ENCODE results near the gene SSX5. TPM values are rescaled to one million over a fixed set of nuclear protein-coding genes. Genes with fewer than 3 reads are reported as not detected.
"Not testable (repeated sequence)": the region's sequence is repeated elsewhere in the genome, so short reads cannot be mapped to it uniquely, and the experiment has no call there.

Gene SSX5
- not detected in 2 replicates for total RNA-seq

GRCh38 chrX:48196745-48197201 is at the start of gene SSX5:
Gene SSX5 (minus strand): TSS chrX:48196795. CDS start chrX:48195358, 1,437 bp downstream.
- H3K36me3 Mint-ChIP-seq (ENCODE audit: low read depth), result no peaks in the 10 kb centered on the region
- H3K9me3 Mint-ChIP-seq, result no peaks in the 10 kb centered on the region
- no peak within 1 kb of the TSS for H3K27ac Mint-ChIP-seq
- no peak within 1 kb of the TSS for H3K4me3 Mint-ChIP-seq (ENCODE audit: low read depth)
- no peak for DNase-seq (ENCODE audit: low spot score)
- no peaks in the 10 kb centered on the region for H3K27me3 Mint-ChIP-seq (ENCODE audit: low read depth)
- H3K4me1 Mint-ChIP-seq (ENCODE audit: low read depth), result no peaks in the 10 kb centered on the region
- intact Hi-C loops (cut with micrococcal nuclease), result no loop called here

DNA sequence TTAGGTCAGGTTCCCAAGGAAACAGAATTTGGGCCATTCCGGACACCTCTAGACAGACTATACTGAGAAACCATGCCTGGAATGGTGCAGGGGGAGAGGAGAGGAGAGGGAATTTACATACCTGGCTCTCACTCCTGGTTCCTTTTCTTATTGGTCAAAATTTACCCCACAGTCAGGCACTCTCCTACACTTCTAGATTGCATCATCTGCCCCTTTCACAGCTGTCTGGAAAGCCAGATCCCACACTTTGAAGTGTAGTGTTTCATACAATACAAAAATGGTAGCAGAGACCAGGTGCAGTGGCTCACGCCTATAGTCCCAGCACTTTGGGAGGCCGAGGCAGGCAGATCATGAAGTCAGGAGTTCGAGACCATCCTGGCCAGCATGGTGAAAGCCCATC is 27.6 kb upstream of the SSX5 start:
- H3K27me3 Mint-ChIP-seq (ENCODE audit: low read depth); H3K4me1 Mint-ChIP-seq (ENCODE audit: low read depth); H3K4me3 Mint-ChIP-seq (ENCODE audit: low read depth); H3K27ac Mint-ChIP-seq; H3K9me3 Mint-ChIP-seq; H3K36me3 Mint-ChIP-seq (ENCODE audit: low read depth); intact Hi-C loops (cut with micrococcal nuclease); DNase-seq (ENCODE audit: low spot score): not testable (repeated sequence)

DNA sequence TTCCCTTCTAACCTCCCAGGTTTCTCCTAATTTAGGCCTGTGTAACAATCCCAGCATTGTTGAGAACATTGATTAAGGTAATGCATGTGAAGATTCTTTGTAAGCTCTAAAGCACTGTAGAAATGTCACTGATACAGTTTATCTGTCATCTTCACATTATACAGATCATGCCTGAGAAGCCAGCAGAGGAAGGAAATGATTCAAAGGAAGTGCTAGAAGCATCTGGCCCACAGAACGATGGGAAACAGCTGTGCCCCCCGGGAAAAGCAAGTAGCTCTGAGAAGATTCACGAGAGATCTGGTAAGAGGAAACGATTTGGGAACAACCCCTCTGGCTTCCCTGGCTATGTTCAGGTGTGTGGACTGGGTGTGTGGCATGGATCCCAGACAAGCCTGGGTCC is 17.7 kb upstream of the SSX5 start:
- H3K4me1 Mint-ChIP-seq (ENCODE audit: low read depth); H3K9me3 Mint-ChIP-seq; H3K27ac Mint-ChIP-seq; H3K36me3 Mint-ChIP-seq (ENCODE audit: low read depth); H3K4me3 Mint-ChIP-seq (ENCODE audit: low read depth); DNase-seq (ENCODE audit: low spot score); H3K27me3 Mint-ChIP-seq (ENCODE audit: low read depth); intact Hi-C loops (cut with micrococcal nuclease): not testable (repeated sequence)

GRCh38 chrX:48190024-48190423 is 6.6 kb downstream of the SSX5 start:
- H3K36me3 Mint-ChIP-seq (ENCODE audit: low read depth); H3K27me3 Mint-ChIP-seq (ENCODE audit: low read depth); H3K4me3 Mint-ChIP-seq (ENCODE audit: low read depth); DNase-seq (ENCODE audit: low spot score); H3K27ac Mint-ChIP-seq; H3K4me1 Mint-ChIP-seq (ENCODE audit: low read depth); intact Hi-C loops (cut with micrococcal nuclease); H3K9me3 Mint-ChIP-seq: not testable (repeated sequence)

- H3K27me3 Mint-ChIP-seq (ENCODE audit: low read depth); H3K4me1 Mint-ChIP-seq (ENCODE audit: low read depth); H3K27ac Mint-ChIP-seq; DNase-seq (ENCODE audit: low spot score); H3K9me3 Mint-ChIP-seq; H3K36me3 Mint-ChIP-seq (ENCODE audit: low read depth); intact Hi-C loops (cut with micrococcal nuclease); H3K4me3 Mint-ChIP-seq (ENCODE audit: low read depth): not testable (repeated sequence)
Measured at GRCh38 chrX:48181882-48182281, 14.7 kb downstream of the SSX5 start.

DNA sequence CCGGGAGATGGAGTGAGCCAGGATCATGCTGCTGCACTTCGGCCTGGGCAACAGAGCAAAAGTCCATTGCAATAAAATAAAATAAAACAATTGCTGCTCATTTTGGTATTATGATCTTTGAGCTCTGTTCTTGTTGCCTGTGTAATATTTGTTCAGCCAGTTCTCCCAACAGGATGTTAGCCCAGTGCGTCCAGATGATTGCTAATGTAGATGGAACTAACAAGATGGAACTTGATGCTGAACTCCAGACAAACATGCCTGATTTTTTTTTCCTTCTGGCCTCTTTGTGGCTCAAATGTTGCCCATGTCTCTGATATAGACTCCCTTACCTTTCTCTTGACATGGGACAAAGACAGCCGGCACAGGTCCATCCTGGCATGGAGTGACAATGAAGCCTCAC is 15.8 kb downstream of the SSX5 start:
- H3K4me3 Mint-ChIP-seq (ENCODE audit: low read depth), result no peak overlapping the region
- no peaks in the 10 kb centered on the region for H3K36me3 Mint-ChIP-seq (ENCODE audit: low read depth)
- intact Hi-C loops (cut with micrococcal nuclease), result no loop called here
- DNase-seq (ENCODE audit: low spot score), result no peak
- no peaks in the 10 kb centered on the region for H3K4me1 Mint-ChIP-seq (ENCODE audit: low read depth)
- no peaks in the 10 kb centered on the region for H3K9me3 Mint-ChIP-seq
- H3K27ac Mint-ChIP-seq, result no peak overlapping the region
- H3K27me3 Mint-ChIP-seq (ENCODE audit: low read depth), result no peaks in the 10 kb centered on the region

DNA sequence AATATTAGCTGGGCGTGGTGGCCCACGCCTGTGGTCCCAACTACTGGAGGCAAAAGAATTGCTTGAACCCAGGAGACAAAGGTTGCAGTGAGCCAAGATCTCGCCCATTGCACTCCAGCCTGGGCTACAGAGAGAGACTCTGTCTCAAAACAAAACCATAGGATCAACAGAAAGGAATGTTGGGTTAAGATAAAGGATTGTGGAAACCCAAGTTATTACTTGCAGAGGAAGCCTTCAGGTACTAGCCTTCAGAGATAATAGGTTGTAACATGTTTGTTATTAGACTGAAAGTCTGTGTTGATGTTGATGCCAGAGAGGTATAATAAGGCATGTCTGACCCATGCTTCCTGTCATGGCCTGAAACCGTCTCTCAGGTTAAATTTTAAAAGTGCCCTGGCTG is 16.9 kb downstream of the SSX5 start:
- H3K27ac Mint-ChIP-seq, result no peak overlapping the region
- H3K36me3 Mint-ChIP-seq (ENCODE audit: low read depth), result no peaks in the 10 kb centered on the region
- no peaks in the 10 kb centered on the region for H3K9me3 Mint-ChIP-seq
- no peak overlapping the region for H3K4me3 Mint-ChIP-seq (ENCODE audit: low read depth)
- H3K4me1 Mint-ChIP-seq (ENCODE audit: low read depth), result no peaks in the 10 kb centered on the region
- intact Hi-C loops (cut with micrococcal nuclease), result no loop called here
- H3K27me3 Mint-ChIP-seq (ENCODE audit: low read depth), result no peaks in the 10 kb centered on the region
- DNase-seq (ENCODE audit: low spot score), result no peak

DNA sequence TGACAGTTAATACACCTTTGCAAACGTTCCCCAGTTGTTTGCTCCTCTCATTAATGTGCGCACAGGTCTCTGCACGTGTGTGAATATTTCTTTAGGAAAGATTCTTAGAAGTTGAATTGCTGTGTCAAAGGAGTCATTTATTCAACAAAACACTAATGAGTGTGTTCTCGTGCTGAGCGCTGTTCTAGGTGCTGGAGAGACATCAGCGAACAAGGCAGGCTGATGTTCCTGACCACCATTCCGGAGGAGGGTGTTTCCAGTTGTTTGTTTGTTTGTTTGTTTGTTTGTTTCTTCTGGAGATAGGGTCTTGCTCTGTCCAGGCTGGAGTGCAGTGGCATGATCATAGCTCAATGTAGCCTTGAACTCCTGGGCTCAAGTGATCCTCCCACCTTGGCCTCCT is 30.3 kb downstream of the SSX5 start:
- H3K4me1 Mint-ChIP-seq (ENCODE audit: low read depth); H3K9me3 Mint-ChIP-seq; intact Hi-C loops (cut with micrococcal nuclease); DNase-seq (ENCODE audit: low spot score); H3K4me3 Mint-ChIP-seq (ENCODE audit: low read depth); H3K36me3 Mint-ChIP-seq (ENCODE audit: low read depth); H3K27me3 Mint-ChIP-seq (ENCODE audit: low read depth); H3K27ac Mint-ChIP-seq: not testable (repeated sequence)

- Mint-ChIP-seq H3K27me3 (ENCODE audit: low read depth) (peaks cover 6% of the 10 kb centered on the region), H3K36me3 (ENCODE audit: low read depth) (no peaks in the 10 kb centered on the region), H3K9me3 (no peaks in the 10 kb centered on the region), H3K4me1 (ENCODE audit: low read depth) (no peaks in the 10 kb centered on the region), H3K4me3 (ENCODE audit: low read depth) (no peak overlapping the region), H3K27ac (no peak overlapping the region)
- intact Hi-C loops (cut with micrococcal nuclease), result no loop called here
- no peak for DNase-seq (ENCODE audit: low spot score)
Measured at GRCh38 chrX:48165241-48165640, 31.4 kb downstream of the SSX5 start.

GRCh38 chrX:48156014-48156413 is 40.6 kb downstream of the SSX5 start:
- no peak for DNase-seq (ENCODE audit: low spot score)
- H3K4me3 Mint-ChIP-seq (ENCODE audit: low read depth), result no peak overlapping the region
- intact Hi-C loops (cut with micrococcal nuclease), result no loop called here
- H3K27me3 Mint-ChIP-seq (ENCODE audit: low read depth), result peaks cover 5% of the 10 kb centered on the region
- no peaks in the 10 kb centered on the region for H3K9me3 Mint-ChIP-seq
- H3K36me3 Mint-ChIP-seq (ENCODE audit: low read depth), result no peaks in the 10 kb centered on the region
- H3K4me1 Mint-ChIP-seq (ENCODE audit: low read depth), result no peaks in the 10 kb centered on the region
- no peak overlapping the region for H3K27ac Mint-ChIP-seq

DNA sequence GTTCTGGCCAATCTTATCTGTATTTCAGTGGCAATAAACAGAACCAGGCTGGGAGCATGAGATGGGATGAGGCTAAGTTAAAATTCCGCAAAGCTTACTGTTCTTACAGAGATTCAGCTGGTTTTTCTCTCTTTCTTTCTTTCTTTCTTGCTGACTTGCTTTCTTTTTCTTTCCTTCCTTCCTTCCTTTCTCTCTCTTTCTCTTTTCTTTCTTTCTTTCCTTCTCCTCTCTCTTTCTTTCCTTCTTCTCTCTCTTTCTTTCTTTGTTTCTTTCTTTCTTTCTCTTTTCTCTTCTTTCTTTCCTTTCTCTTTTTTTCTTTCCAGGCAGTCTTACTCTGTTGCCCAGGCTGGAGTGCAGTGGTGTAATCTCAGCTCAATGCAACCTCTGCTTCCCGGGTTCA is 41.8 kb downstream of the SSX5 start:
- H3K27me3 Mint-ChIP-seq (ENCODE audit: low read depth), result peaks cover 1% of the 10 kb centered on the region
- no peaks in the 10 kb centered on the region for H3K4me1 Mint-ChIP-seq (ENCODE audit: low read depth)
- H3K27ac Mint-ChIP-seq, result no peak overlapping the region
- intact Hi-C loops (cut with micrococcal nuclease), result no loop called here
- no peak for DNase-seq (ENCODE audit: low spot score)
- no peaks in the 10 kb centered on the region for H3K36me3 Mint-ChIP-seq (ENCODE audit: low read depth)
- H3K9me3 Mint-ChIP-seq, result no peaks in the 10 kb centered on the region
- no peak overlapping the region for H3K4me3 Mint-ChIP-seq (ENCODE audit: low read depth)

DNA sequence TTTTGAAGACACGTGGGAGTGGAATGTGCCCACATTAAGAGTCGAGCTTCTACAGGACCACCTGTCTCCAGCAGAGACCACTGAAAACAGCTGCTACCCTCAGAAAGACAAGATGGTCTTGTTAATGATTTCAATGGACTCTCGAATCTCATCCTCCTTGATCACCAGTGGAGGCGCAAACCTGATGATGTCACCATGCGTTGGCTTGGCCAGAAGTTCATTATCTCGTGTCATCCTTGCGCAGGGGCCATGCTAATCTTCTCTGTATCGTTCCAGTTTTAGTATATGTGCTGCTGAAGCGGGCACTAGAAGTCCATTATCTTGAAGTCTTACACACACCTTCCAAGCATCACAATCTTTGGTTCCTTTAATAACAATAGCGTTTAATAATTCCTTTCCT is 42.8 kb downstream of the SSX5 start:
- H3K27ac Mint-ChIP-seq, result no peak overlapping the region
- H3K36me3 Mint-ChIP-seq (ENCODE audit: low read depth), result no peaks in the 10 kb centered on the region
- no peaks in the 10 kb centered on the region for H3K4me1 Mint-ChIP-seq (ENCODE audit: low read depth)
- no peak overlapping the region for H3K4me3 Mint-ChIP-seq (ENCODE audit: low read depth)
- no peaks in the 10 kb centered on the region for H3K9me3 Mint-ChIP-seq
- intact Hi-C loops (cut with micrococcal nuclease), result no loop called here
- peaks cover 1% of the 10 kb centered on the region for H3K27me3 Mint-ChIP-seq (ENCODE audit: low read depth)
- DNase-seq (ENCODE audit: low spot score), result no peak

- peaks cover 12% of the 10 kb centered on the region for H3K4me1 Mint-ChIP-seq (ENCODE audit: low read depth)
- H3K27ac Mint-ChIP-seq; H3K36me3 Mint-ChIP-seq (ENCODE audit: low read depth); H3K9me3 Mint-ChIP-seq; intact Hi-C loops (cut with micrococcal nuclease): not testable (repeated sequence)
- peak overlapping the region; percentile 13 for H3K4me3 Mint-ChIP-seq (ENCODE audit: low read depth)
- H3K27me3 Mint-ChIP-seq (ENCODE audit: low read depth), result peaks cover 19% of the 10 kb centered on the region
- DNase-seq (ENCODE audit: low spot score), result peak; percentile 8
Measured at GRCh38 chrX:48142697-48143096, 53.9 kb downstream of the SSX5 start.

- H3K36me3 Mint-ChIP-seq (ENCODE audit: low read depth); DNase-seq (ENCODE audit: low spot score); H3K9me3 Mint-ChIP-seq; intact Hi-C loops (cut with micrococcal nuclease); H3K27ac Mint-ChIP-seq; H3K4me3 Mint-ChIP-seq (ENCODE audit: low read depth): not testable (repeated sequence)
- H3K4me1 Mint-ChIP-seq (ENCODE audit: low read depth), result peaks cover 12% of the 10 kb centered on the region
- peaks cover 17% of the 10 kb centered on the region for H3K27me3 Mint-ChIP-seq (ENCODE audit: low read depth)
Measured at GRCh38 chrX:48141810-48142508, 54.6 kb downstream of the SSX5 start.
